Esophagus (tissue), 2 donors: ENCODE data around the gene GNRH2. TPM values are rescaled to one million over a fixed set of nuclear protein-coding genes. Genes with fewer than 3 reads are reported as not detected.

Experiments used
- H3K27ac ChIP-seq, 2 donors: one replicate each; pipeline ENCODE4 v1.5.1; 2013; ENCODE audit warnings: low read depth in 2 of 2, mild to moderate bottlenecking in 2 of 2, inconsistent platforms in 1 of 2, low read length in 1 of 2, moderate library complexity in 1 of 2
- H3K27me3 ChIP-seq, 2 donors: one replicate each; pipeline ENCODE4 v1.6.1; 2013; ENCODE audit warnings: low read length in 2 of 2, control low read depth in 1 of 2, mild to moderate bottlenecking in 1 of 2; ENCODE audit not compliant: insufficient read depth in 2 of 2, control insufficient read depth in 1 of 2
- H3K36me3 ChIP-seq, 2 donors: one replicate each; pipeline ENCODE4 v1.6.1; 2013; ENCODE audit warnings: low read length in 1 of 2; ENCODE audit not compliant: control insufficient read depth in 2 of 2, insufficient read depth in 2 of 2
- H3K4me1 ChIP-seq, 2 donors: one replicate each; pipeline ENCODE4 v1.6.1; 2013; ENCODE audit warnings: low read length in 1 of 2; ENCODE audit not compliant: control insufficient read depth in 2 of 2, insufficient read depth in 2 of 2
- H3K4me3 ChIP-seq, 2 donors: one replicate each; pipeline ENCODE4 v1.5.1; 2013; ENCODE audit warnings: low read length in 2 of 2, mild to moderate bottlenecking in 2 of 2, low read depth in 1 of 2, moderate library complexity in 1 of 2
- H3K9me3 ChIP-seq, 2 donors: one replicate each; pipeline ENCODE4 v1.6.1; 2013; ENCODE audit warnings: mild to moderate bottlenecking in 2 of 2, low read depth in 1 of 2, low read length in 1 of 2, moderate library complexity in 1 of 2; ENCODE audit not compliant: control insufficient read depth in 2 of 2, insufficient read depth in 1 of 2
- WGBS, 2 donors: extraction: QIAGEN DNeasy Blood & Tissue Kit; methylation state at CpG; one replicate each; pipeline ENCODE4 v1.1.7; 2013; 5-methylcytosine and 5-hydroxymethylcytosine counted together
- polyA plus RNA-seq, 2 donors: library from polyadenylated mRNA; stranded (reverse); fragments of 200-250 nt; gene quantifications; one replicate each; pipeline ENCODE4 v1.2.3, GENCODE V29; 2013
- donor health status: healthy with polysubstance abuse.
- donor health status: Bipolar disorder and iron deficiency.

Gene GNRH2
- polyA plus RNA-seq, 2 donors, result 0.24 TPM; not detected in 1

- H3K27me3 ChIP-seq, result peaks cover 0 to 12% of the 10 kb centered on the region in 2 donors
- H3K4me3 ChIP-seq, result no peak overlapping the region
- peaks cover 2 to 10% of the 10 kb centered on the region in 2 donors for H3K4me1 ChIP-seq
- peaks cover 0 to 3% of the 10 kb centered on the region in 2 donors for H3K9me3 ChIP-seq
- 83 to 87% methylated on average over 11 of the region's 11 CpGs for WGBS, 2 donors
- H3K36me3 ChIP-seq, result no peaks in the 10 kb centered on the region
- H3K27ac ChIP-seq, result no peak overlapping the region
Measured at GRCh38 chr20:3081641-3082040, 38.2 kb downstream of the GNRH2 start.

GRCh38 chr20:3082306-3082951 lies 39.0 kb downstream of the GNRH2 start:
- WGBS, 2 donors, result 5% methylated on average over 55 to 71 of the region's 71 CpGs

GRCh38 chr20:3082955-3083952 lies 39.8 kb downstream of the GNRH2 start:
- Histone ChIP-seq H3K4me1 (peaks cover 2 to 10% of the 10 kb centered on the region in 2 donors), H3K4me3 (peak overlapping the region; percentile 21 to 40), H3K27ac (no peak overlapping the region), H3K36me3 (no peaks in the 10 kb centered on the region), H3K9me3 (peaks cover 0 to 3% of the 10 kb centered on the region in 2 donors), H3K27me3 (peaks cover 0 to 12% of the 10 kb centered on the region in 2 donors)
- WGBS, 2 donors, result 18 to 19% methylated on average over 49 to 76 of the region's 76 CpGs

More at GRCh38 chr20:3082306-3082951, 39.0 kb downstream of the GNRH2 start:
- peaks cover 2 to 10% of the 10 kb centered on the region in 2 donors for H3K4me1 ChIP-seq
- H3K27ac ChIP-seq, result no peak overlapping the region
- H3K27me3 ChIP-seq, result peaks cover 0 to 12% of the 10 kb centered on the region in 2 donors
- no peaks in the 10 kb centered on the region for H3K36me3 ChIP-seq
- peaks cover 0 to 3% of the 10 kb centered on the region in 2 donors for H3K9me3 ChIP-seq
- peak overlapping the region; percentile 34 to 40 for H3K4me3 ChIP-seq

GRCh38 chr20:3084283-3084985 lies 41.0 kb downstream of the GNRH2 start, which contains the start of gene AVP:
Gene AVP, minus strand, starts transcription at chr20:3084724. Its CDS starts 50 bp downstream, at chr20:3084674.
- Histone ChIP-seq H3K4me1 (peaks cover 2 to 10% of the 10 kb centered on the region in 2 donors), H3K27ac (no peak within 1 kb of the TSS), H3K9me3 (peaks cover 0 to 3% of the 10 kb centered on the region in 2 donors), H3K27me3 (peaks cover 0 to 12% of the 10 kb centered on the region in 2 donors), H3K4me3 (no peak within 1 kb of the TSS), H3K36me3 (no peaks in the 10 kb centered on the region)
- 85% methylated on average over 28 of the region's 28 CpGs for WGBS, 2 donors

GRCh38 chr20:3084986-3085360 lies 41.6 kb downstream of the GNRH2 start:
- Histone ChIP-seq H3K36me3 (no peaks in the 10 kb centered on the region), H3K4me3 (no peak overlapping the region), H3K9me3 (peaks cover 0 to 3% of the 10 kb centered on the region in 2 donors), H3K4me1 (peaks cover 2 to 10% of the 10 kb centered on the region in 2 donors), H3K27ac (no peak overlapping the region), H3K27me3 (peaks cover 0 to 12% of the 10 kb centered on the region in 2 donors)
- WGBS, 2 donors, result 88 to 89% methylated on average over 7 of the region's 7 CpGs

- Histone ChIP-seq H3K4me1 (peaks cover 2 to 10% of the 10 kb centered on the region in 2 donors), H3K4me3 (no peak overlapping the region), H3K9me3 (peaks cover 0 to 3% of the 10 kb centered on the region in 2 donors), H3K36me3 (no peaks in the 10 kb centered on the region), H3K27ac (no peak overlapping the region), H3K27me3 (peaks cover 0 to 12% of the 10 kb centered on the region in 2 donors)
- 95% methylated on average over 8 of the region's 8 CpGs for WGBS, 2 donors
Measured at GRCh38 chr20:3085571-3086072, 42.2 kb downstream of the GNRH2 start.

- Histone ChIP-seq H3K27ac (no peak overlapping the region), H3K36me3 (no peaks in the 10 kb centered on the region), H3K9me3 (peaks cover 0 to 3% of the 10 kb centered on the region in 2 donors), H3K27me3 (peaks cover 0 to 13% of the 10 kb centered on the region in 2 donors), H3K4me1 (peaks cover 3 to 6% of the 10 kb centered on the region in 2 donors), H3K4me3 (no peak overlapping the region)
- WGBS, 2 donors, result 85 to 87% methylated on average over 7 of the region's 7 CpGs
Measured at GRCh38 chr20:3088031-3088430, 44.6 kb downstream of the GNRH2 start.

- 0 to 11% methylated on average over 1 of the region's 1 CpG for WGBS, 2 donors
- no peak overlapping the region for H3K27ac ChIP-seq
- peaks cover 0 to 7% of the 10 kb centered on the region in 2 donors for H3K4me1 ChIP-seq
- H3K36me3 ChIP-seq, result no peaks in the 10 kb centered on the region
- no peak overlapping the region for H3K4me3 ChIP-seq
- H3K9me3 ChIP-seq, result no peaks in the 10 kb centered on the region
- H3K27me3 ChIP-seq, result peaks cover 0 to 6% of the 10 kb centered on the region in 2 donors
Measured at GRCh38 chr20:3090565-3090964, 47.1 kb downstream of the GNRH2 start.
